HG03442 (cell line): ENCODE data around the gene FAM120A.
"Not testable (repeated sequence)": the region's sequence is repeated elsewhere in the genome, so short reads cannot be mapped to it uniquely, and the experiment has no call there.

ENCODE experiments used
- ATAC-seq: cut with Tn5 transposase; IDR thresholded peaks from one replicate; pipeline ENCODE4 v1.9.1; 2021; ENCODE audit warnings: mild to moderate bottlenecking, moderate library complexity; ENCODE audit not compliant: unreplicated experiment

FAM120A gene, protein sequence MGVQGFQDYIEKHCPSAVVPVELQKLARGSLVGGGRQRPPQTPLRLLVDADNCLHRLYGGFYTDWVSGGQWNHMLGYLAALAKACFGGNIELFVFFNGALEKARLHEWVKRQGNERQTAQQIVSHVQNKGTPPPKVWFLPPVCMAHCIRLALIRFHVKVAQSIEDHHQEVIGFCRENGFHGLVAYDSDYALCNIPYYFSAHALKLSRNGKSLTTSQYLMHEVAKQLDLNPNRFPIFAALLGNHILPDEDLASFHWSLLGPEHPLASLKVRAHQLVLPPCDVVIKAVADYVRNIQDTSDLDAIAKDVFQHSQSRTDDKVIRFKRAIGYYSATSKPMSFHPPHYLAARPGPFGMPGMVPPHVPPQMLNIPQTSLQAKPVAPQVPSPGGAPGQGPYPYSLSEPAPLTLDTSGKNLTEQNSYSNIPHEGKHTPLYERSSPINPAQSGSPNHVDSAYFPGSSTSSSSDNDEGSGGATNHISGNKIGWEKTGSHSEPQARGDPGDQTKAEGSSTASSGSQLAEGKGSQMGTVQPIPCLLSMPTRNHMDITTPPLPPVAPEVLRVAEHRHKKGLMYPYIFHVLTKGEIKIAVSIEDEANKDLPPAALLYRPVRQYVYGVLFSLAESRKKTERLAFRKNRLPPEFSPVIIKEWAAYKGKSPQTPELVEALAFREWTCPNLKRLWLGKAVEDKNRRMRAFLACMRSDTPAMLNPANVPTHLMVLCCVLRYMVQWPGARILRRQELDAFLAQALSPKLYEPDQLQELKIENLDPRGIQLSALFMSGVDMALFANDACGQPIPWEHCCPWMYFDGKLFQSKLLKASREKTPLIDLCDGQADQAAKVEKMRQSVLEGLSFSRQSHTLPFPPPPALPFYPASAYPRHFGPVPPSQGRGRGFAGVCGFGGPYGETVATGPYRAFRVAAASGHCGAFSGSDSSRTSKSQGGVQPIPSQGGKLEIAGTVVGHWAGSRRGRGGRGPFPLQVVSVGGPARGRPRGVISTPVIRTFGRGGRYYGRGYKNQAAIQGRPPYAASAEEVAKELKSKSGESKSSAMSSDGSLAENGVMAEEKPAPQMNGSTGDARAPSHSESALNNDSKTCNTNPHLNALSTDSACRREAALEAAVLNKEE

DNA sequence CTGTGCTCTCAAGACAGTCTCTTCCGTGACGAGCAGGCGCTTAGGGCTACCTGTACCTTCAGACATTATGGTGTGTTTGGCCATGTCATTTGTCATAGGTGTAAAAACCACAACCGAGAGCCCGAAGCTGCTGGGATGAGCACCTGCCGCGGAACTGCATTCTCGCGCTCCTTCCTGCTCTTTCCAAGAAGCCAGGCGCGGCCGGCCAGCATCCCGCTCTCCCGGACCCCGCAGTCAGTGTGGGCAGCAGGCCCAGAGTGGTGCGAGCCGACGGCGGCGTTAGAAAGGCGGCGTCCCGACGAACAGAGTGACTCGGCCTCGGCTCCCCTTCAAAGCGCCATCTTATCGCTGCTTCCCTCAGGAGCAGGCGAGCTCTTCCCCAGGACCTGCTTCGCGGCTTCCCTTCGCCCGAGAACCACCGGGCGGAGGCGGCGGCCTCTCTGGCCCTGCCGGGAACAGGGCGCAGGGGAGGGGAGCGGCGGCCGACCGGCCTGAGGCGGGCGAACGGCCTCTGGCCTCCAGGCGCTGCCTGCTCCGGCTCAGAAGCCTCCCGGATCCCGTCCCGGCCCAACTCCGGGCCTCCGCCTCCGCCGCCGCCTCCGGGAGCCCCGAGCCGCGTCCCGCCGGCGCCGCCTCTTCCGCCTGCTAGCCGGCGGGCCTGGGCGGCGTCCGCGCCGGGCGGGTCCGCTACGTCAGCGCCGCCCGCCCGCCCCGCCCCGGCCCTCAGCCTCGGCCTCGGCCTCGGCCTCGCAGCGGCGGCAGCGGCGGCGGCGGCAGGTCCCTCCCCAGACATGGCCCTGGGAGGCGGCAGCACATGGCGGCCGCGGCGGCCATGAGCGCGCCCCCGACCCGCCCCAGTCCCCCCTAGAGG is at the start of gene FAM120A:
Gene FAM120A (plus strand): TSS at position 741 of the 871 bp plus-strand sequence. CDS start 231 bp downstream, outside the sequence.
- peak; percentile 55 for ATAC-seq

DNA sequence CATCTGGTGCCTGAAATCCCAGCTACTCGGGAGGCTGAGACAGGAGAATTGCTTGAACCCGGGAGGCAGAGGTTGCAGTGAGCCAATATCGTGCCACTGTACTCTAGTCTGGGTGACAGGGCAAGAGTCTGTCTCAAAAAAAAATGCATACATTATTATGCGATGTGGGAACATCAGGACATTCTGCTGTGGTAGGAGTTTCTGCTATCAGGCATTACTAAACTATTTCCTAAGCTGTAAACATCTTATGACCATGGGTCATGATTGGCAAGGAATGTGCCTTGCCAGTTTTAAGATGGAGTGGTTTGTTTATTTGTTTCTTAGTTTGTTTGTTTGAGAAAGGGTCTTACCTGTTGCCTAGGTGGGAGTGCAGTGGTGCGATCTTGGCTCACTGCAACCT is 45.1 kb upstream of the FAM120A start:
- no peak for ATAC-seq

DNA sequence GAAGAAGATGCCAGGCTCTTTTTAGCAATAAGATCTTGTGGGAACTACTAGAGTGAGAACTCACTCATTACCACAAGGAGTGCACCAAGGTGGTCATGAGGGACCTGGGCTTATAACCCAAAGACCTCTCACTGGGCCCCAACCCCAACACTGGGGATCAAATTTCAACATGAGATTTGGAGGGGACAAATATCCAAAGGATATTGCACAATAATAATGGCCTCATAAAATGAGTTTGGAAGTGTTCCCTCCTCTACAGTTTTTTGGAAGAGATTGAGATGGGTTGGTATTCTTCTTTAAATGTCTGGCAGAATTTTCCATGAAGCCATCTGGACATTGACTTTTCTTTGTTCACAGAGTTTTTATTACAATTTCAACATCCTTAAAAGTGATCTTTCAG is 38.0 kb upstream of the FAM120A start:
- no peak for ATAC-seq

DNA sequence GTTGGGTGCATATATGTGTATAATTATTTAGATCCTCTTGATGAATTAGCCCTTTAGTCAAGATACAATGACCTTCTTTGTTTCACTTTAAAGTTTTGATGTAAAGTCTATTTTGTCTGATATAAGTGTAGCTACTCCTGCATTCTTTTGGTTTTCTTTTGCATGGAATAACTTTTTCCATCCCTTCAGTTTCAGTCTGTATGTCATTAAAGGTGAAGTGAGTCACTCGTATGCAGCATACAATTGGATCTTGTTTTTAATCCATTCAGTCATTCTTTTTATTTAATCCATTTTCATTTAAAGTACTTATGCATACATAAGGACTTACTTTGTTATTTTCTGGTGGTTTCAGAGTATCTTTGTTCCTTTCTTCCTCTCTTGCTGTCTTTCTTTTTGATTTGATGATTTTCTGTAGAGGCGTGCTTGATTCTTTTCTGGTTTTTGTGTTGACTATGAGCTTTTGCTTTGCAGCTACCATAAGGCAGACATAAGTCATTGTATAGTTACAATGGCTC is 36.3 kb upstream of the FAM120A start:
- ATAC-seq, result no peak

DNA sequence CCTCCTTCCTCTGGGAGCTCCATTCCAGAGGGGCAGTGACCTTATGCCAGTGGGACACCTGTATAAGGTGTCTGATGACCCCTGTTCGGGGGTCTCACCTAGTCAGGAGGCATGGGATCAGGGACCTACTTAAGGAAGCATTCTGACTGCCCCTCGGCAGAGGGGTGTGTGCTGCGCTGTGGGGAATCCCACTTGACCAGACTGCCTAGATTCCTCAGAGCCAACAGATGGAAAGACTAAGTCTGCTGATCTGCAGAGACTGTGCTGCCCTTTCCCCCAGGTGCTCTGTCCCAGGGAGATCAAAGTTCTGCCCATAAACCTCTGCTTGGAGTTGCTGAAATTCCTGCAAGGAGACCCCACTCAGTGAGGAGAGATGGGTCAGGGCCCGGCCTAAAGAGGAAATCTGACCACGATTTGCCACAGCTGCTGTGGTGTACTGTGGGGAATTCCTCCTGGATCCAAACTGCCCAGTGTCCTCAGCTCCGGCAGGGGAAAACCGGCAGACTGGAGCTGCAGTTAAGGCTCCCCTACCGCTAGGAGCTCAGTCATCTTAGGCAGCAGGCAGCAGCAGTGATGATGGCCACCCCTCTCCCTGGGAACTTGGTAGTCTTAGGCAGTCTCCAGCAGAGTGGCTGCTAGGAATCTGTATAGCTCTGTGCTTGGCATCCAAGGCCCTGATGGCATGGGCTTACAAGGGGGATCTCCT is 34.8 kb upstream of the FAM120A start:
- no peak for ATAC-seq

DNA sequence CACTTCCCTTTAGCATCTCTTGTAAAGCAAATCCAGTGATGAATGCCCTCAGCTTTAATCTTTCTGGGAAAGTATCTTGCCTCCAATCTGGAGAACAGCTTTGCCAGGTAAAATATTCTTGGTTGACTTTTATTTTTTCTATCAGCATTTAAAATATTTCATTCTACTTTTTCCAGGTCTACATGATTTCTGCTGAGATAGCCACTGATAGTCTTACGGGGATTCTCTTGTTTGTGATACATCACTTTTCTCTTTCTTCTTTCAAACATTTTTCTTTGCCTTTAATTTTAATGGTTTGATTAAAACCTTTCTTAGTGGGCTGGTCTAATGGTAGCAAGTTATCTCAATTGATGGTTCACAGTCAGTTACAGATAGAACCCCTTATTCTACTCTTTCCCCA is 33.9 kb upstream of the FAM120A start:
- ATAC-seq, result no peak

DNA sequence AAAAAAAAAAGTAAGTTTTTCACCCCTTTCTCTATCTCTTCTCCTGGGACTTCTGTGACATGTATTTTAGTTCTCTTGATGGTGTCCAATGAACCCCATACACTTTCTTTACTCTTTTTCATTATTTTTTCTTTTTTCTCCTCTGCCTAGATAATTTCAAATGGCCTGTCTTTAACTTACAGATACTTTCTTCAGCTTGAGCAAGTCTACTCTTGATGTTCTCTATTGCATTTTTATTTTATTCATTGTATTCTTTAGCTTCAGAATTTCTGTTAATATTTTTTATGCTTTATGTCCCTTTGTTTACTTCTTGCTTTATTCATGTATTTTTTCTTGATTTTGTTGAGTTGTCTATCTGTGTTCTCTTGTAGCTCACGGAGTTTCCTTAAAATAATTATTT is 32.5 kb upstream of the FAM120A start:
- no peak for ATAC-seq

DNA sequence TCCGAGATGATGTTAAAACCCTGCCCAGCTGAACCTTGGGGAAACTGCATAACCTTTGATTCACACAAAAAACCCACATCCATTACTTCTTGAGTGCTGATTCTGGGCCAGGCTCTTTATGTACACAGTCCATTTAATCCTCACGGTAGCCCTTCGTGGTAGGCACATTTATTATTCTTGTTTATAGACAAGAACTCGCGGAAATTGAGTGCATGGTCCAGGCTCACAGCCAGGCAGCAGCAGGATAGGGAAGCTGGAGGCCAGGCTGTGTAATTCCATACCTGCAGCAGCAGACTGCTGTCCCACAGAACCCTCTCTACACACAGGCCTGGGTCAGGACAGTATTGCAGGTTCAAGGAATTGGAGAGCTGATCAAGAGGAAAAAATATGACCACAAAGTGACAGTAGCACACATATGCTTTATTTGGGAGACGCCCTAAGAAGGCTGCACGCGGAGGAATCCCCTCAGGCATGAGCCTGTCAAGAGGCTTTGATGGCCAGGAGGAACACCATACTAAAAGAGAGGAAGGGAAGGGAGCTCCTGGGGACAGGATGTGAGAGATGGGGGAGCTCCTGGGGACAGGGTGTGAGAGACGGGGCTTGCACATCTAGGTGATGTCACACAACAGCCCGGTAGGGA is 28.4 kb upstream of the FAM120A start:
- ATAC-seq, result no peak

GRCh38 chr9:93427655-93428379 is 23.7 kb upstream of the FAM120A start:
- no peak for ATAC-seq

DNA sequence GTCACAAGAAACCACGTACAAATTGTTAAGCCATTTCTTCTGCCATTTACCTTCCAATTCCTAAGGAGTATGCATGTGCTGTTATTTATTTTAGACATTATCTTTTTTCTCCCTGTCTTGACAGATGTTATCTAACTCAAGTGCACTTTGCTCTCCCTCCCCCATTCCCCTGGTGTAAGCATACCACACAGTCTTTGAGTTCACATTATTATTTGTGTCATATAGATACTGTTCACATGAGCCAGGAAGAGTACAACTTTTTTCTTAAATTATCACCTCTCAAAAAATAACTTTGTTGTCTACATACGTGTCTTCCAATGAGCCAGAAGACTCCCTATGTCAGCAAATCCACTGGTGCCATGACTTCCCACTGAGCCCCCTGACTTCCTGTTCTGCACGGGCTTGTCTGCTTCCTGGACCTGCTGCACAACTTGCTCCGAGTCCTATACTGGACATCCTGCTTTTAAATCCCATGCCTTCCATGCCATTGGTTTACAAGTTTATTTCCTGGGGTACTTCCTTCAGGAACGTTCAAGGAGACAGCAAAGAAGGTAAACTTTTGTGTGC is 19.9 kb upstream of the FAM120A start:
- no peak for ATAC-seq

DNA sequence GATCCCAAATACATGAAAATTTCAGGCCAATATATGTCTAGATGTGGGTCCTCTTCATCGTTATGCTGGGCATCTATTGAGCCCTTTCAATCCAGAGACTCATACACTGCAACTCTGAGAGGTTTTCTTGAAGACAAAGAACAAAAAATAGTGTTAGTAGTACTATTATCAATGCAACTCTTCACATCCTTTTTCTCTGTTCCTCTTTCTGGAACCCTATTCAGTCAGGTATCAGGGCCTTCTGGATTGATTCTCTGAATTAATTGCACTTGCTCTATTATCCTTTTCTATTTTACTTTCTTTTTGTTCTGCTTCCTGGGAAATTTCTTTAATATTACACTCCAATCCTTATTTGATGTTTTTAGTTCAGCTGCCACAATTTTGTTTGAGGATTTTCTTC is 18.5 kb upstream of the FAM120A start:
- ATAC-seq, result no peak

DNA sequence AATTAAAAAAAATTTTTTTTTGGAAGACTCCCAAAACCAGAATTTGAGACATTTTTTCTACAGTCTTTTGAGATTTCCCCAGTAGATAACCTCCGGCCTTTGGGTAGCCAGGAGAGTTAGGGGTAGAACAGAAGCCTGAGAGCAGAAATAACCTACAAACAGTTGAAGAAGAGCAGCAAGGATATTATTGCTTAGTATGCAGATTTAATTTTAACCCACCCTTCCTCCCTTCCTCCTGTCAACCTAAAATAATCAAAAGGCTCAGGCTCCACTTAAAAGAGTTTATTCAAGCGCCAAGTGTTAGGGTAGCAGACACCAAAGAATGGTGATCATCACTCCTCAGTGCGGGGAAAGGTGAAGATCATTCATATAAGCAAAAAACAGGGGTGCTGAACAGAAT is 17.4 kb upstream of the FAM120A start:
- ATAC-seq, result no peak

DNA sequence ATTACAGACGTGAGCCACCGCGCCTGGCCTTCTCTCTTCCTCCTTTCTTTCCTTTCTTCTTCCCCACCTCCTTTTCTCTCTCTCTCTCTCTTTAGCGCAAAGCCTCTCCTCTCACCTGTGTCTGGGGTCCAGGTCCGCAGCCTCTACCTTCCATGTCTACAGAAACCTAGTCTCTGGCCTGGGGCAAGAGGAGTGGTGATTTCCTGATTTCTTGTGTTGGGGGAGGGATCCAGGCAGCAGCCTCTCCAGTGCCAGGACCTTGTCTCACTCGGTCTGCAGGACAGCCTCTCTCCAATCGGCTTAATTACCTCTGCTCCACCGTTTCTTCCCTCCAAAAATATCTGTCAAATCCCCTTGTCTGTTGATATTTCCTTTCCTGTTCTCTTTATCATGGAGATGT is 16.1 kb upstream of the FAM120A start:
- no peak for ATAC-seq

DNA sequence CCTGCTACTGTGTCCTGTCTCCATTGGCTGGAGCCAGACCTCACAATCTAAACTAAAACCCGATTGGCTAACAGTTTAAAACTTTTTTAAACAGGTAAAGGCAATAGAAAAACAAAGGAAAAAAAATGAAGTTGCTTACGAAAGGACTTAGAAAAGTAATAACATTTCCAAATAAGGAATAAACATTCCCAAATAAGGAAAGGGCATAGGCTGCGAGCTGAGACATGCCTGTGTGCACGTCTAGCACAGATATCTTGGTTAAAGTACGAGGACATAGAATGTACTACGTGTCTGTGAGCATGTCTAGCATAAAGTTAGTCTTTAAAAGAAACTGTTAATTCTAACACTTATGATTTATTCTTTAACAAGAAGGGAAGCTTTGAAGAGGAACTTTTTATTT is 15.3 kb upstream of the FAM120A start:
- no peak for ATAC-seq

GRCh38 chr9:93436655-93437407 is 14.7 kb upstream of the FAM120A start:
- ATAC-seq, result no peak

DNA sequence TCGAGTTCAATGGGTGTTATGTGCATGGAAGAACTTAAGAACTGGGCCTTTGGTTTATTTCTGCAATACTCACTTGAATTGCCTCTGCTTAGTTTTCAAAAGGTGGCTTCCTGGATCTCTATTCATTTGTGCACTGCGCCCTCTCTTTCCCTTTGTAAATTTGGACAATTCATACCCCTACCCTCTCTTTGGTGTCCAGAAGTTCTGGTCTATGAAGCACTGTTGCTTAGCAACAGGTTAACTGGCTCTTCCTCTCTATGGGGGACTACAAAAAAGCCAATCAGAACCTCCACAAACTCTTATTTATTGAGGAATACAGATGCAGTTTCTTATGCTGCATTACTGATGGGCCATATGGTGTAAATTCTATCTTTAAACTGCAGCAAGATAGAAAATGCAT is 13.5 kb upstream of the FAM120A start:
- no peak for ATAC-seq

DNA sequence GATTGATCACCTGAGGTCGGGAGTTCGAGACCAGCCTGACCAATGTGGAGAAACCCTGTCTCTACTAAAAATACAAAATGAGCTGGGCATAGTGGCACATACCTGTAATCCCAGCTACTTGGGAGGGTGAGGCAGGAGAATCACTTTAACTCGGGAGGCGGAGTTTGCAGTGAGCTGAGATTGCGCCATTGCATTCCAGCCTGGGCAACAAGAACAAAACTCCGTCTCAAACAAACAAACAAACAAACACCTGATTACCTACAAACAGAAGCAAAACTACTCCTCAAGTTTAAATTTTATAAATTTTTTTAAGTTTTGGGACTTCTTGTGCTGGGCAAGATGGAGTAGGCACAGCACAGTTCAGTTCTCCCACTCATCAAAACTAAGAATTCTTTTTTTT is 12.2 kb upstream of the FAM120A start:
- ATAC-seq, result not testable (repeated sequence)
